HL-60 (cell line): Measurements from ENCODE around the gene FTSJ1.

Experiments used
- DNase-seq, 2 experiments: peaks; one replicate each; pipeline ENCODE4 v3.0.0-alpha.2; 2010 to 2020; ENCODE audit warnings: low read depth in 1 of 2, low spot score in 1 of 2
- H3K27ac ChIP-seq: fragments of 250-450 bp; sonication (Bioruptor Pico); replicated peaks from 2 replicates; pipeline ENCODE4 v1.5.1; 2020; ENCODE audit warnings: mild to moderate bottlenecking, moderate library complexity
- H3K27me3 ChIP-seq: fragments of 250-450 bp; sonication (Bioruptor Pico); 2 replicates; pipeline ENCODE4 v1.5.1; 2021; ENCODE audit warnings: mild to moderate bottlenecking, moderate library complexity; ENCODE audit not compliant: insufficient read depth, poor library complexity, severe bottlenecking
- H3K4me3 ChIP-seq: replicated peaks from 2 replicates; pipeline ENCODE4 v1.5.1; 2011; ENCODE audit warnings: mild to moderate bottlenecking, control low read depth, low read length; ENCODE audit not compliant: insufficient read depth
- GABPA ChIP-seq: IDR thresholded peaks from 2 replicates; pipeline ENCODE4 v1.6.1; 2012; ENCODE audit warnings: low read depth
- POLR2AphosphoS5 ChIP-seq: IDR thresholded peaks from 2 replicates; pipeline ENCODE4 v1.6.1; 2012; ENCODE audit warnings: low read depth
- SPI1 ChIP-seq: IDR thresholded peaks from 2 replicates; pipeline ENCODE4 v1.6.1; 2012; ENCODE audit warnings: low read depth, mild to moderate bottlenecking, borderline replicate concordance
- TF ChIP-seq, protein P1 (sequence below): IDR thresholded peaks from 2 replicates; pipeline ENCODE4 v1.6.1; 2012; ENCODE audit warnings: low read depth; ENCODE audit not compliant: insufficient replicate concordance
- TF ChIP-seq, protein P2 (sequence below): IDR thresholded peaks from one replicate; pipeline ENCODE4 v1.5.1; 2011; ENCODE audit warnings: low read length, control low read depth, inconsistent platforms; ENCODE audit not compliant: insufficient read depth

FTSJ1 gene

DNA sequence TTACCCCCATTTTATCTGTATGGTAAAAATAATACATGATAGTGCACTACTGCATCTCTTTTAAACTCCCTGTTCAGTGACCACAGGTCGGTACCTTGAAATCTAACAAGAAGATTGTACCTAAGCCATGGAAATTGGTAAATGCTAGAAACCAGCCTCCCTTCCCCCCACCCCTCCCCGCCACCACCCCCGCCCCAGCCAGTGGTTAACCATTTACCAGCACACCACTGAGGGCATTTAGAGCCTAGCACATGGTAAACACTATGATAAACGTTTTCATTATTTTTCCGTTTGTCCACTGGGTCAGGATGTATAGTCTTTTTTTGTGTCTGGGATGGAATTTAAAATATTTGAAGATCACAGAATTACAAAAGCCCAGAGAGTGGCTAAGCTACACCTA, 703 bp upstream of the FTSJ1 start:
- Histone ChIP-seq H3K27ac (peak overlapping the region; percentile 87), H3K27me3 (no peaks in the 10 kb centered on the region), H3K4me3 (peak overlapping the region; percentile 86)
- DNase-seq = no peak
- no peak for TF ChIP-seq GABPA
- TF ChIP-seq, protein P1, sequence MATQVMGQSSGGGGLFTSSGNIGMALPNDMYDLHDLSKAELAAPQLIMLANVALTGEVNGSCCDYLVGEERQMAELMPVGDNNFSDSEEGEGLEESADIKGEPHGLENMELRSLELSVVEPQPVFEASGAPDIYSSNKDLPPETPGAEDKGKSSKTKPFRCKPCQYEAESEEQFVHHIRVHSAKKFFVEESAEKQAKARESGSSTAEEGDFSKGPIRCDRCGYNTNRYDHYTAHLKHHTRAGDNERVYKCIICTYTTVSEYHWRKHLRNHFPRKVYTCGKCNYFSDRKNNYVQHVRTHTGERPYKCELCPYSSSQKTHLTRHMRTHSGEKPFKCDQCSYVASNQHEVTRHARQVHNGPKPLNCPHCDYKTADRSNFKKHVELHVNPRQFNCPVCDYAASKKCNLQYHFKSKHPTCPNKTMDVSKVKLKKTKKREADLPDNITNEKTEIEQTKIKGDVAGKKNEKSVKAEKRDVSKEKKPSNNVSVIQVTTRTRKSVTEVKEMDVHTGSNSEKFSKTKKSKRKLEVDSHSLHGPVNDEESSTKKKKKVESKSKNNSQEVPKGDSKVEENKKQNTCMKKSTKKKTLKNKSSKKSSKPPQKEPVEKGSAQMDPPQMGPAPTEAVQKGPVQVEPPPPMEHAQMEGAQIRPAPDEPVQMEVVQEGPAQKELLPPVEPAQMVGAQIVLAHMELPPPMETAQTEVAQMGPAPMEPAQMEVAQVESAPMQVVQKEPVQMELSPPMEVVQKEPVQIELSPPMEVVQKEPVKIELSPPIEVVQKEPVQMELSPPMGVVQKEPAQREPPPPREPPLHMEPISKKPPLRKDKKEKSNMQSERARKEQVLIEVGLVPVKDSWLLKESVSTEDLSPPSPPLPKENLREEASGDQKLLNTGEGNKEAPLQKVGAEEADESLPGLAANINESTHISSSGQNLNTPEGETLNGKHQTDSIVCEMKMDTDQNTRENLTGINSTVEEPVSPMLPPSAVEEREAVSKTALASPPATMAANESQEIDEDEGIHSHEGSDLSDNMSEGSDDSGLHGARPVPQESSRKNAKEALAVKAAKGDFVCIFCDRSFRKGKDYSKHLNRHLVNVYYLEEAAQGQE = no peak
- no peak for TF ChIP-seq SPI1
- TF ChIP-seq POLR2AphosphoS5 = no peak
- TF ChIP-seq, protein P2, sequence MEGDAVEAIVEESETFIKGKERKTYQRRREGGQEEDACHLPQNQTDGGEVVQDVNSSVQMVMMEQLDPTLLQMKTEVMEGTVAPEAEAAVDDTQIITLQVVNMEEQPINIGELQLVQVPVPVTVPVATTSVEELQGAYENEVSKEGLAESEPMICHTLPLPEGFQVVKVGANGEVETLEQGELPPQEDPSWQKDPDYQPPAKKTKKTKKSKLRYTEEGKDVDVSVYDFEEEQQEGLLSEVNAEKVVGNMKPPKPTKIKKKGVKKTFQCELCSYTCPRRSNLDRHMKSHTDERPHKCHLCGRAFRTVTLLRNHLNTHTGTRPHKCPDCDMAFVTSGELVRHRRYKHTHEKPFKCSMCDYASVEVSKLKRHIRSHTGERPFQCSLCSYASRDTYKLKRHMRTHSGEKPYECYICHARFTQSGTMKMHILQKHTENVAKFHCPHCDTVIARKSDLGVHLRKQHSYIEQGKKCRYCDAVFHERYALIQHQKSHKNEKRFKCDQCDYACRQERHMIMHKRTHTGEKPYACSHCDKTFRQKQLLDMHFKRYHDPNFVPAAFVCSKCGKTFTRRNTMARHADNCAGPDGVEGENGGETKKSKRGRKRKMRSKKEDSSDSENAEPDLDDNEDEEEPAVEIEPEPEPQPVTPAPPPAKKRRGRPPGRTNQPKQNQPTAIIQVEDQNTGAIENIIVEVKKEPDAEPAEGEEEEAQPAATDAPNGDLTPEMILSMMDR = no peak

DNA sequence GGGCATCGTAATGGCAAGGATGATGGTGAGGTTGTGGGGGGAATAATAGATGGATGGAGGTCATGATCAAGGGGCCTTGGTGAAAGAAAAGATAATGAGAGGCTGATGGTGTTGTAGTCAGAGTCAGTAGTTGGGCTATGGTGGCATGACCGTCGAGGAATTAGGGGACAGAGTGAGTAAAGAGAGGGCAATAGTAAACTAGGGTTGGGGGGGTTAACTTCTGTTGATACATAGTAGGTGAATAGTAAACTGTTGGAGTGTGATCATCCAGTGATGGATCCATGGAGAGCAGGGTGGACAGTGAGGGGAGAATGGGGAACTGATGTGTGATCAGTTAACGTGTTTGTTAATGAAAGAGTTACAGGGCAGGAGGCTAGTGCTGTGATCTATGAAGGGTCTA, 920 bp downstream of the FTSJ1 start:
- no peaks in the 10 kb centered on the region for H3K27me3 ChIP-seq
- no peak overlapping the region for H3K27ac ChIP-seq
- peak; percentile 17; the same call in 1 of the 2 replicates for TF ChIP-seq SPI1
- no peak for TF ChIP-seq POLR2AphosphoS5
- TF ChIP-seq, protein P2 = no peak
- TF ChIP-seq, protein P1 = no peak
- no peak for TF ChIP-seq GABPA
- peak overlapping the region; percentile 86 for H3K4me3 ChIP-seq
- DNase-seq = no peak

DNA sequence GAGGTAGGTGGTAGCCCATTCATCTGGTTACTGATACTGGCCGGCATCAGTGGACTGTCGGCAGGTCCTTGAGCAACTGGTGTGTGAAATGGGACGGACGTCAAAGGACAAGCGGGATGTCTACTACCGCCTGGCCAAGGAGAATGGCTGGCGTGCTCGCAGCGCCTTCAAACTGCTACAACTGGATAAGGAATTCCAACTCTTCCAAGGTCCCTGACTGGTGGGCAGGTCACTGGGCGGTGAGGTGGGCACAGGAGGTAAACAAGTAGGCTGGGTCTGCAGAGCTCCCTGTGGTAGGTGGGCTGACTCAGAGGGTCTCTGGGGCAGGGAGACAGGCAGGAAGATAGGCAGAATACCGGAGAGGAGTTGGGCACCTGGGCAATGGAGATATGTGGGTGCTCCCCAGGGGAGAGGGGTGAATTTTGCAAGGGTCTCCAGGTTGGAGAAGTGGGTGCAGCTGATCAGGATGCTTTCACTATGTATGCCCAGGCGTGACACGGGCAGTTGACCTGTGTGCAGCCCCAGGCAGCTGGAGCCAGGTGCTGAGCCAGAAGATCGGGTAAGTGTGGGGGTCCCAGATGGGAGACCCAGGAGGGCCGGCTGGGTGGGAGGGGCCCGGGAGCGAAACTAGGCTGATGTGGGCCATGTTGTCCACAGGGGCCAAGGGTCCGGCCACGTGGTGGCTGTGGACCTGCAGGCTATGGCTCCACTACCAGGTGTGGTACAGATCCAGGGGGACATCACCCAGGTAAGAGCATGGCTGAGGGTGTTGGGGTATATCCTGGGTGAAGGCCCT, 2.2 kb downstream of the FTSJ1 start:
- no peak for DNase-seq
- TF ChIP-seq, protein P1 = no peak
- TF ChIP-seq GABPA (no peak), SPI1 (no peak), POLR2AphosphoS5 (no peak)
- TF ChIP-seq, protein P2 = no peak
- Histone ChIP-seq H3K27ac (no peak overlapping the region), H3K27me3 (no peaks in the 10 kb centered on the region), H3K4me3 (no peak overlapping the region)
